Testis (tissue), 3 donors: ENCODE data around the gene LTA4H. TPM values are rescaled to one million over a fixed set of nuclear protein-coding genes. Genes with fewer than 3 reads are reported as not detected.

Experiments
- DNase-seq: peaks from one replicate; pipeline ENCODE4 v3.0.0-alpha.2; 2019
- H3K27ac ChIP-seq, 2 donors: fragments of 200-600 bp; sonication (generic); one replicate each; pipeline ENCODE4 v1.5.1; 2019
- H3K27me3 ChIP-seq: fragments of 200-600 bp; sonication (generic); one replicate; pipeline ENCODE4 v1.5.1; 2019
- H3K36me3 ChIP-seq: fragments of 200-600 bp; sonication (generic); one replicate; pipeline ENCODE4 v1.5.1; 2017; ENCODE audit warnings: low read depth; ENCODE audit errors: missing control alignments
- H3K4me1 ChIP-seq: fragments of 200-600 bp; sonication (generic); one replicate; pipeline ENCODE4 v1.5.1; 2019
- H3K4me3 ChIP-seq, 2 donors: fragments of 200-600 bp; sonication (generic); one replicate each; pipeline ENCODE4 v1.5.1; 2017 to 2019
- H3K9me3 ChIP-seq: fragments of 200-600 bp; sonication (generic); one replicate; pipeline ENCODE4 v1.5.1; 2017
- POLR2A ChIP-seq: fragments of 450-650 bp; IDR thresholded peaks from one replicate; pipeline ENCODE4 v1.6.1; 2017; ENCODE audit warnings: antibody characterized with exemption, mild to moderate bottlenecking, moderate library complexity
- WGBS, 2 donors: methylation state at CpG; one replicate each; pipeline ENCODE4 v1.1.5; 2018; 5-methylcytosine and 5-hydroxymethylcytosine counted together
- intact Hi-C: fragments of 100-400 bp; cut with DNase I; formaldehyde crosslinking; loops from one replicate; pipeline ENCODE4 v1.15.1; 2023; ENCODE audit warnings: low total_unique reads
- polyA plus RNA-seq: library from polyadenylated mRNA; stranded (reverse); fragments of 350-450 nt; fragmentation: Illumina TruSeq; extraction: RNeasy Lipid Tissue Mini Kit (QIAGEN cat#74804); gene quantifications from one replicate; pipeline ENCODE4 v1.2.3, GENCODE V29; 2014; ENCODE audit warnings: low read depth, low replicate concordance; ENCODE audit not compliant: insufficient read depth
- total RNA-seq, 2 donors: library from RNA; depleted of rRNA; stranded (reverse); fragments of >200 nt; gene quantifications; one replicate each; pipeline ENCODE4 v1.2.3, GENCODE V29; 2016
- TF ChIP-seq, protein P1 (sequence below), 3 experiments: fragments of 450-650 bp in 2 of 3; fragments of 200-600 bp in 1 of 3; sonication (generic) in 1 of 3; IDR thresholded peaks; one replicate each; pipeline ENCODE4 v1.5.1; 2016 to 2019; ENCODE audit warnings: antibody characterized with exemption in 3 of 3, mild to moderate bottlenecking in 2 of 3, moderate library complexity in 1 of 3

Gene LTA4H
- total and polyA plus RNA-seq, 3 donors from 2014 or later, result 41.5 to 62.5 (median 44.4) TPM

DNA sequence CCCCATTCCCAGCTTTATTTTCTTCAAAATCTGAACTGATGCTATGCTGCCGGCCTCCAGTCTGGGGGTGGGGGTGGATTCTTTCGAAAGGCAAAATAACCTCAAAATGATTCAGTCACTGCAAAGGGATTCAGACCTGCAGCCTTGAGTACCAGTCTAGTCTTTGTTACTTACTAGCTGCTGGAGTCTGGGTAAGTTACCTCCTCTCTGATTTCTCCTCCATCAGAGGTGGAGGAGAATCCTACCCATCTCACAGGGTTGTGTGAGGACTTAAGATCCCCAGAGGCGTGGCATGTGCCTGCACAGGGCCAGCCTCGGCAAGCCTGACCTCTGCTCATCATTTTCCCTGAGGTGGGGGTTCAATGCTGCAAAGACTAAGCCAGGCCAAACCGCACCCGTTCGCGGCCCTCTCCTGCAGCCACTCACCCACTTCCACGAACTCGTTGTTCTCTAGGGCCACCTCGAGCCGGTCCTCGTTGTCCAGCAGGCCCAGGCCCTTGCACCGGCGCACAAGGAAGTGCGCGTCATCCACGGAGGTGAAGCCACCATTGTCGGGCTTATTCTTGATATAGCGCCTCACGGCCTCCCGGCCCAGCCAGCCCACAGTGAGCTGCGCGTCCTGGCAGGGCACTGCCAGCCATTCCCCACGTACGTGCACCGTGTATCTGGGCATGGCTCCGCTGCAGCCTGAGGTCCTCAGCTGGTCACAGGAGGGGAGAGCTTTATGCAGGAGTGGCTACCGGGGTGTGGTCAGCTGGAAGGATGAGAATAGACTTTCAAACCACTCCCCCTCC is 40.0 kb downstream of the LTA4H start:
- Histone ChIP-seq H3K4me1 (no peaks in the 10 kb centered on the region), H3K27me3 (no peaks in the 10 kb centered on the region), H3K4me3 (no peak overlapping the region), H3K27ac (no peak overlapping the region), H3K9me3 (no peaks in the 10 kb centered on the region), H3K36me3 (no peaks in the 10 kb centered on the region)
- no peak for DNase-seq
- intact Hi-C loops, result no loop called here
- 79% methylated on average over 22 to 26 of the region's 29 CpGs for WGBS, 2 donors
- no peak for TF ChIP-seq POLR2A
- TF ChIP-seq, protein P1, sequence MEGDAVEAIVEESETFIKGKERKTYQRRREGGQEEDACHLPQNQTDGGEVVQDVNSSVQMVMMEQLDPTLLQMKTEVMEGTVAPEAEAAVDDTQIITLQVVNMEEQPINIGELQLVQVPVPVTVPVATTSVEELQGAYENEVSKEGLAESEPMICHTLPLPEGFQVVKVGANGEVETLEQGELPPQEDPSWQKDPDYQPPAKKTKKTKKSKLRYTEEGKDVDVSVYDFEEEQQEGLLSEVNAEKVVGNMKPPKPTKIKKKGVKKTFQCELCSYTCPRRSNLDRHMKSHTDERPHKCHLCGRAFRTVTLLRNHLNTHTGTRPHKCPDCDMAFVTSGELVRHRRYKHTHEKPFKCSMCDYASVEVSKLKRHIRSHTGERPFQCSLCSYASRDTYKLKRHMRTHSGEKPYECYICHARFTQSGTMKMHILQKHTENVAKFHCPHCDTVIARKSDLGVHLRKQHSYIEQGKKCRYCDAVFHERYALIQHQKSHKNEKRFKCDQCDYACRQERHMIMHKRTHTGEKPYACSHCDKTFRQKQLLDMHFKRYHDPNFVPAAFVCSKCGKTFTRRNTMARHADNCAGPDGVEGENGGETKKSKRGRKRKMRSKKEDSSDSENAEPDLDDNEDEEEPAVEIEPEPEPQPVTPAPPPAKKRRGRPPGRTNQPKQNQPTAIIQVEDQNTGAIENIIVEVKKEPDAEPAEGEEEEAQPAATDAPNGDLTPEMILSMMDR (IDR thresholded peaks at IDR 0.05), result no peak

DNA sequence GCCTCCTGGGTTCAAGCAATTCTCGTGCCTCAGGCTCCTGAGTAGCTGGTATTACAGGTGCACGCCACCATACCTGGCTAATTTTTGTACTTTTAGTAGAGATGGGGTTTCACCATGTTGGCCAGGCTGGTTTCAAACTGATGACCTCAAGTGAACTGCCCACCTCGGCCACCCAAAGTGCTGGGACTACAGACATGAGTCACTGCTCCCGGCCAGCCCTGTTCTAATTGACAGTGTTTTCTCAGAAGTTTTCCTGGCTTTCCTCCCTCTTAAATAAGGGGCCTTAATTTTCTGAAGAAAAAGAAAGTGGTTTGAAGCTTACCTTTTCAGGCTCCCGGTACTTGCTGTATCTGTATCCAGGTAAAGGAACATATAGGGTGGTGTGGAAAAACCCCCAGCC is 40.9 kb downstream of the LTA4H start:
- Histone ChIP-seq H3K27ac (no peak overlapping the region), H3K36me3 (no peaks in the 10 kb centered on the region), H3K9me3 (no peaks in the 10 kb centered on the region), H3K27me3 (no peaks in the 10 kb centered on the region), H3K4me1 (no peaks in the 10 kb centered on the region), H3K4me3 (no peak overlapping the region)
- no peak for DNase-seq
- intact Hi-C loops, result no loop called here
- TF ChIP-seq, protein P1 (IDR thresholded peaks at IDR 0.05), result no peak
- no peak for TF ChIP-seq POLR2A
- WGBS, 2 donors, result 92% methylated on average over 5 of the region's 5 CpGs

DNA sequence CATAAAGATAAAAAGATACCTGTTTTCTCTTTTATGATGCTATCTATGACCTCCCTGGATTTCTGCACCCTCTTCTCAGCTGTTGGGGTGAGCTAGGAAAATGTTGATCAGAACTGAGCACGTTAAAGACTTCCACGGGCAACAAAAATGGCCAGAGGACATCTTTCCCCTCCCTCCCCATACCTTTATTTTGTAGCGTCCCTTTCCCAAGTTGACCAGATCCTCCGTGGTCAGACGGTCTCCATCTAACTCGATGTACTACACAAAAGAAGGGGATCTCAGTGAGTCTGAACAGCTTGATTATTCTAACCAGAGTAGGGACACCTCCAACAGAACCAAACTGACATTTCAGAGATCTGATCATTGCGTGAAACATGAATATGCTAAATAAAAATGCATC is 41.5 kb downstream of the LTA4H start:
- no peaks in the 10 kb centered on the region for H3K36me3 ChIP-seq
- H3K27me3 ChIP-seq, result no peaks in the 10 kb centered on the region
- TF ChIP-seq, protein P1 (IDR thresholded peaks at IDR 0.05), result no peak
- no peak for TF ChIP-seq POLR2A
- no peak overlapping the region for H3K4me3 ChIP-seq
- 86 to 92% methylated on average over 7 of the region's 7 CpGs for whole genome bisulfite sequencing, 2 donors
- no peak for DNase-seq
- H3K4me1 ChIP-seq, result no peaks in the 10 kb centered on the region
- H3K27ac ChIP-seq, result no peak overlapping the region
- no peaks in the 10 kb centered on the region for H3K9me3 ChIP-seq
- intact Hi-C loops, result no loop called here

DNA sequence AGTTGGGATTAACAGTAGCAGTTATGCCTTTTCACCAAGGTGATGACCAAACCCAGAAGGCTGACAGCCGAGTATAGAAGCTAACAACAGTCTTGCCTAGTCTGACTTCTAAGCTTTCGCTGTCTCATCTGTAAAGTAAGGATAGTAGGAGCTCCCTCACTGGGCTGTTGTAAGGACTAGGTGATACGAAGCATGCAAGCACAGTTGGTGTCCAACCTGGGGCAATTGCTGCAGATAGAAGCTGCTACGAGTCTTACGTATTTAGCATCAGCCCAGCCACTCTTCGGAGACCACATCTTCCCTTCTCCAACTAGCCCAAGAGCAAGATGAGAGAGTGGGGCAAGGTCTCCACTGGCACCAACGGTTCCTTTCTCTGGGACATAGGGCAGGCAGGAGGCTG is 45.3 kb downstream of the LTA4H start:
- TF ChIP-seq, protein P1 (IDR thresholded peaks at IDR 0.05), result no peak
- TF ChIP-seq POLR2A, result no peak
- no peak for DNase-seq
- no peaks in the 10 kb centered on the region for H3K36me3 ChIP-seq
- H3K4me1 ChIP-seq, result no peaks in the 10 kb centered on the region
- no peaks in the 10 kb centered on the region for H3K9me3 ChIP-seq
- WGBS, 2 donors, result 72 to 82% methylated on average over 7 of the region's 7 CpGs
- no peaks in the 10 kb centered on the region for H3K27me3 ChIP-seq
- intact Hi-C loops, result no loop called here
- no peak overlapping the region for H3K4me3 ChIP-seq
- H3K27ac ChIP-seq, result no peak overlapping the region
